Measurements from ENCODE around the gene CEP135.
"Not testable (repeated sequence)": the region's sequence is repeated elsewhere in the genome, so short reads cannot be mapped to it uniquely, and the experiment has no call there.

CEP135 gene

GRCh38 chr4:56038487-56039162 lies 89.9 kb downstream of the CEP135 start:
- DNase-seq, result no peak

- no peak for DNase-seq
Measured at GRCh38 chr4:56040842-56041241, 92.1 kb downstream of the CEP135 start.

GRCh38 chr4:56042225-56042624 lies 93.5 kb downstream of the CEP135 start:
- no peak for DNase-seq

- DNase-seq, result no peak
Measured at GRCh38 chr4:56048383-56048701, 99.6 kb downstream of the CEP135 start.

GRCh38 chr4:56048702-56049431 lies 100.1 kb downstream of the CEP135 start:
- peak in 1 of 2 experiments; percentile 24 for DNase-seq

- no peak for DNase-seq
Measured at GRCh38 chr4:56050625-56051024, 101.9 kb downstream of the CEP135 start.

GRCh38 chr4:56051029-56051709 lies 102.4 kb downstream of the CEP135 start:
- DNase-seq, result no peak

GRCh38 chr4:56051710-56052075 lies 102.9 kb downstream of the CEP135 start:
- DNase-seq, result no peak

GRCh38 chr4:56052481-56052880 lies 103.7 kb downstream of the CEP135 start:
- no peak for DNase-seq

GRCh38 chr4:56052966-56053365 lies 104.2 kb downstream of the CEP135 start:
- no peak for DNase-seq

- DNase-seq, result no peak
Measured at GRCh38 chr4:56055027-56055977, 106.6 kb downstream of the CEP135 start.

GRCh38 chr4:56055991-56056390 lies 107.2 kb downstream of the CEP135 start:
- DNase-seq, result no peak

- DNase-seq, result no peak
Measured at GRCh38 chr4:56058555-56058954, 109.8 kb downstream of the CEP135 start.

GRCh38 chr4:56060036-56060435 lies 111.3 kb downstream of the CEP135 start:
- no peak for DNase-seq

- no peak for DNase-seq
Measured at GRCh38 chr4:56062106-56062505, 113.4 kb downstream of the CEP135 start.

GRCh38 chr4:56062526-56063145 lies 113.9 kb downstream of the CEP135 start:
- no peak for DNase-seq

- DNase-seq, result no peak
Measured at GRCh38 chr4:56066493-56066892, 117.7 kb downstream of the CEP135 start.

- no peak for DNase-seq
Measured at GRCh38 chr4:56067826-56068225, 119.1 kb downstream of the CEP135 start.

GRCh38 chr4:56072730-56073129 lies 124.0 kb downstream of the CEP135 start:
- not testable (repeated sequence) for DNase-seq

- peak in 1 of 2 experiments; percentile 2 for DNase-seq
Measured at GRCh38 chr4:56077676-56078075, 128.9 kb downstream of the CEP135 start.

GRCh38 chr4:56078866-56079265 lies 130.1 kb downstream of the CEP135 start:
- no peak for DNase-seq

GRCh38 chr4:56080384-56080783 lies 131.6 kb downstream of the CEP135 start:
- no peak for DNase-seq

GRCh38 chr4:56082829-56083228 lies 134.1 kb downstream of the CEP135 start:
- DNase-seq, result no peak

All from SW 1271 (cell line).